HCT116 (cell line): ENCODE data around the gene PCK2. TPM values are rescaled to one million over a fixed set of nuclear protein-coding genes. Genes with fewer than 3 reads are reported as not detected.

Source experiments
- ATAC-seq: fragments of 200-7000 bp; cut with Tn5 transposase; 2 replicates; pipeline ENCODE4 v1.9.1; 2020; ENCODE audit warnings: mild to moderate bottlenecking, moderate library complexity
- BruUV-seq: library from RNA; stranded (reverse); fragments of 400-500 nt; replicated peaks from 2 replicates; lab custom pipeline; 2021; lab: Mats Ljungman, UMichigan
- CTCF ChIA-PET: fragments of 300-600 bp; sonication (Branson Sonifier 250); formaldehyde crosslinking; loops from one replicate; lab custom pipeline; 2021; ENCODE audit warnings: antibody characterized with exemption; lab: Charles Lee
- POLR2A ChIA-PET: fragments of 300-600, 350-600 bp; sonication (Branson Sonifier 250); formaldehyde crosslinking; loops from one replicate; lab custom pipeline; 2021; ENCODE audit warnings: antibody characterized with exemption; lab: Charles Lee
- RAD21 ChIA-PET, 2 experiments: fragments of 300-600 bp; sonication (Branson Sonifier 250); formaldehyde crosslinking; loops; one replicate each; lab custom pipeline; 2023; ENCODE audit warnings: low total read pairs in 2 of 2; ENCODE audit not compliant: uncharacterized antibody in 2 of 2, unreplicated experiment in 2 of 2, low non-redundant PET in 1 of 2; lab: Charles Lee
- DNase-seq: peaks from one replicate; pipeline ENCODE4 v3.0.0-alpha.2; 2010; ENCODE audit warnings: low read depth, low spot score
- H2AFZ ChIP-seq: fragments of 200-600 bp; shearing (Covaris generic), sonication (generic); 2 replicates; pipeline ENCODE4 v1.6.1; 2017; ENCODE audit warnings: low read depth, mixed run types, mixed read lengths, antibody characterized with exemption, low read length; ENCODE audit not compliant: poor library complexity, severe bottlenecking
- H3K27ac ChIP-seq: 2 replicates; pipeline ENCODE4 v1.5.1; 2012; ENCODE audit warnings: low read depth, low read length
- H3K27me3 ChIP-seq: fragments of 200-600 bp; sonication (generic); 2 replicates; pipeline ENCODE4 v1.6.1; 2016; ENCODE audit warnings: mixed run types, low read length, mixed read lengths; ENCODE audit not compliant: insufficient read depth
- H3K36me3 ChIP-seq, 2 experiments: fragments of 200-500 bp in 1 of 2; fragments of 200-600 bp in 1 of 2; sonication (Bioruptor generic) in 1 of 2; sonication (generic) in 1 of 2; 2 replicates each; pipeline versions ENCODE4 v1.5.1 to v1.6.1; 2014 to 2016; ENCODE audit warnings: low read length in 2 of 2, inconsistent platforms in 1 of 2, mixed read lengths in 1 of 2, mixed run types in 1 of 2; ENCODE audit not compliant: insufficient read depth in 2 of 2, control insufficient read depth in 1 of 2
- H3K4me1 ChIP-seq, 2 experiments: fragments of 200-600 bp in 1 of 2; sonication (generic) in 1 of 2; 2 replicates each; pipeline versions ENCODE4 v1.5.1 to v1.6.1; 2012 to 2017; ENCODE audit warnings: low read length in 2 of 2, inconsistent platforms in 1 of 2, mild to moderate bottlenecking in 1 of 2, mixed read lengths in 1 of 2, mixed run types in 1 of 2, moderate library complexity in 1 of 2; ENCODE audit not compliant: insufficient read depth in 2 of 2, control insufficient read depth in 1 of 2
- H3K4me2 ChIP-seq: fragments of 200-600 bp; sonication (generic); 2 replicates; pipeline ENCODE4 v1.6.1; 2017; ENCODE audit warnings: mixed run types, low read length, mixed read lengths
- H3K4me3 ChIP-seq, 2 experiments: fragments of 200-600 bp in 1 of 2; sonication (generic) in 1 of 2; replicated peaks in 1 of 2; 2 replicates each; pipeline ENCODE4 v1.5.1; 2011 to 2016; ENCODE audit warnings: low read length in 2 of 2, control low read depth in 1 of 2, low read depth in 1 of 2, mild to moderate bottlenecking in 1 of 2, mixed read lengths in 1 of 2, mixed run types in 1 of 2
- H3K79me2 ChIP-seq: fragments of 200-600 bp; sonication (generic); 2 replicates; pipeline ENCODE4 v1.6.1; 2017; ENCODE audit warnings: mild to moderate bottlenecking, mixed run types, low read length, moderate library complexity, mixed read lengths; ENCODE audit not compliant: insufficient read depth
- H3K9ac ChIP-seq: fragments of 200-600 bp; sonication (generic); 2 replicates; pipeline ENCODE4 v1.6.1; 2016; ENCODE audit warnings: low read length, mixed read lengths
- H3K9me2 ChIP-seq: fragments of 200-600 bp; sonication (generic), shearing (Covaris generic); 2 replicates; pipeline ENCODE4 v1.6.1; 2017; ENCODE audit warnings: mixed run types, mild to moderate bottlenecking, moderate library complexity; ENCODE audit not compliant: insufficient read depth
- H3K9me3 ChIP-seq, 2 experiments: fragments of 200-500 bp in 1 of 2; fragments of 200-600 bp in 1 of 2; sonication (Bioruptor generic) in 1 of 2; sonication (generic) in 1 of 2; 2 replicates each; pipeline ENCODE4 v1.6.1; 2014 to 2017; ENCODE audit warnings: low read length in 2 of 2, mixed read lengths in 2 of 2, inconsistent platforms in 1 of 2, low read depth in 1 of 2, mild to moderate bottlenecking in 1 of 2, mixed run types in 1 of 2, moderate library complexity in 1 of 2; ENCODE audit not compliant: control insufficient read depth in 1 of 2, insufficient read depth in 1 of 2
- H4K20me1 ChIP-seq: fragments of 200-600 bp; sonication (generic), shearing (Covaris generic); 2 replicates; pipeline ENCODE4 v1.6.1; 2017; ENCODE audit warnings: mixed run types, mild to moderate bottlenecking, moderate library complexity; ENCODE audit not compliant: insufficient read depth
- RAD21 ChIP-seq: IDR thresholded peaks from 2 replicates; pipeline ENCODE4 v1.6.1; 2012; ENCODE audit warnings: low read depth, mild to moderate bottlenecking
- SP1 ChIP-seq: IDR thresholded peaks from 2 replicates; pipeline ENCODE4 v1.6.1; 2012; ENCODE audit warnings: low read depth
- SRF ChIP-seq: IDR thresholded peaks from 2 replicates; pipeline ENCODE4 v1.6.1; 2012; ENCODE audit warnings: low read depth
- YY1 ChIP-seq: IDR thresholded peaks from 2 replicates; pipeline ENCODE4 v1.6.1; 2011; ENCODE audit warnings: low read length, low read depth, moderate library complexity, mild to moderate bottlenecking; ENCODE audit not compliant: insufficient replicate concordance; ENCODE audit errors: extremely low read depth
- ZFX ChIP-seq: fragments of 450-650 bp; IDR thresholded peaks from 2 replicates; pipeline ENCODE4 v1.6.1; 2017
- intact Hi-C: fragments of 100-400 bp; cut with micrococcal nuclease; formaldehyde crosslinking; loops from 2 replicates; pipeline ENCODE4 v1.10.0; 2022
- total RNA-seq: library from RNA; stranded (reverse); gene quantifications from one replicate; pipeline ENCODE4 v1.2.1, GENCODE V29; 2021; ENCODE audit not compliant: unreplicated experiment
- TF ChIP-seq, protein P1 (sequence below): IDR thresholded peaks from 2 replicates; pipeline ENCODE4 v1.6.1; 2011; ENCODE audit warnings: mild to moderate bottlenecking, low read length, moderate library complexity; ENCODE audit not compliant: insufficient replicate concordance; ENCODE audit errors: extremely low read depth
- TF ChIP-seq, protein P2 (sequence below), 3 experiments: fragments of 200-600 bp in 1 of 3; sonication (generic) in 1 of 3; IDR thresholded peaks in 2 of 3; conservative IDR thresholded peaks in 1 of 3; 2 replicates each; pipeline ENCODE4 v1.5.1; 2012 to 2017; ENCODE audit warnings: low read depth in 2 of 3, low read length in 2 of 3, antibody characterized with exemption in 1 of 3, borderline replicate concordance in 1 of 3, control low read depth in 1 of 3, mild to moderate bottlenecking in 1 of 3, mixed read lengths in 1 of 3, mixed run types in 1 of 3, moderate library complexity in 1 of 3; ENCODE audit not compliant: insufficient read depth in 1 of 3
- TF ChIP-seq, protein P3 (sequence below): IDR thresholded peaks from 2 replicates; pipeline ENCODE4 v1.6.1; 2012

Gene PCK2
- total RNA-seq, 1 experiment from 2014 or later = 94.1 TPM

DNA sequence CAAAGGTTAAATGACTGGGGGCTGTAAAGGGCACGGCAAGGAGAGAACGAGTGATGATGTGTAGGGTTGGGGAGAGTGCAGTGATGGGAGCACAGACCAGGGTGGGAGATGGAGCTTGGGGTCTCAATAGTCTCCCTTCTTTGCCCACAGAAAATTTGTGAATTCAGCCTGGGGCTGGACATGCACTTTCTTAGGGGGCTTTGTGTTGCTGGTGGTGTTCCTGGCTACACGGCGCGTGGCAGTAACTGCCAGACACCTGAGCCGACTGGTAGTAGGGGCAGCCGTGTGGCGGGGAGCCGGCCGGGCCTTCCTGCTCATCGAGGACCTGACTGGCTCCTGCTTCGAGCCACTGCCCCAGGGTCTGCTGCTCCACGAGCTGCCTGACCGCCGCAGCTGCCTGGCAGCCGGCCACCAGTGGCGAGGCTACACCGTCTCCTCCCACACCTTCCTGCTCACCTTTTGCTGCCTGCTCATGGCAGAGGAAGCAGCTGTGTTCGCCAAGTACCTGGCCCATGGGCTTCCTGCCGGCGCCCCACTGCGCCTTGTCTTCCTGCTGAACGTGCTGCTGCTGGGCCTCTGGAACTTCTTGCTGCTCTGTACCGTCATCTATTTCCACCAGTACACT, 38.1 kb downstream of the PCK2 start (continued):
- TF ChIP-seq, protein P1, sequence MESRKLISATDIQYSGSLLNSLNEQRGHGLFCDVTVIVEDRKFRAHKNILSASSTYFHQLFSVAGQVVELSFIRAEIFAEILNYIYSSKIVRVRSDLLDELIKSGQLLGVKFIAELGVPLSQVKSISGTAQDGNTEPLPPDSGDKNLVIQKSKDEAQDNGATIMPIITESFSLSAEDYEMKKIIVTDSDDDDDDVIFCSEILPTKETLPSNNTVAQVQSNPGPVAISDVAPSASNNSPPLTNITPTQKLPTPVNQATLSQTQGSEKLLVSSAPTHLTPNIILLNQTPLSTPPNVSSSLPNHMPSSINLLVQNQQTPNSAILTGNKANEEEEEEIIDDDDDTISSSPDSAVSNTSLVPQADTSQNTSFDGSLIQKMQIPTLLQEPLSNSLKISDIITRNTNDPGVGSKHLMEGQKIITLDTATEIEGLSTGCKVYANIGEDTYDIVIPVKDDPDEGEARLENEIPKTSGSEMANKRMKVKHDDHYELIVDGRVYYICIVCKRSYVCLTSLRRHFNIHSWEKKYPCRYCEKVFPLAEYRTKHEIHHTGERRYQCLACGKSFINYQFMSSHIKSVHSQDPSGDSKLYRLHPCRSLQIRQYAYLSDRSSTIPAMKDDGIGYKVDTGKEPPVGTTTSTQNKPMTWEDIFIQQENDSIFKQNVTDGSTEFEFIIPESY = no peak
- no peak for TF ChIP-seq YY1

- intact Hi-C loops = no loop called here
- ChIA-PET POLR2A (interaction anchor here (3.5 kb wide), 1 partner anchor 19 kb away, joined by 32 read pairs; the partner anchor contains the start of genes DCAF11 and NRL), CTCF (interaction anchor here (1.3 kb wide), 1 partner anchor 18 kb away, joined by 3 read pairs; the partner anchor contains the start of genes DCAF11 and NRL), RAD21 (no interaction called here)
- H3K27ac ChIP-seq = no peak overlapping the region
- H3K4me3 ChIP-seq = no peak overlapping the region
- H3K9me3 ChIP-seq = no peaks in the 10 kb centered on the region
- no peaks in the 10 kb centered on the region for H3K9me2 ChIP-seq
- peaks cover 9% of the 10 kb centered on the region; the same call in 1 of the 2 replicates for H3K79me2 ChIP-seq
- no peaks in the 10 kb centered on the region for H4K20me1 ChIP-seq
- H3K9ac ChIP-seq = no peak overlapping the region
- no TSS peak for BruUV-seq
- H3K4me2 ChIP-seq = no peak overlapping the region
- H2AFZ ChIP-seq = no peak overlapping the region
- H3K4me1 ChIP-seq = peaks cover 11 to 23% of the 10 kb centered on the region in 2 experiments; a peak in 3 of 4 replicates
- peaks cover 3 to 5% of the 10 kb centered on the region in 2 experiments; a peak in 2 of 4 replicates for H3K36me3 ChIP-seq
- no peaks in the 10 kb centered on the region for H3K27me3 ChIP-seq
- TF ChIP-seq RAD21 = no peak
- TF ChIP-seq, protein P2, sequence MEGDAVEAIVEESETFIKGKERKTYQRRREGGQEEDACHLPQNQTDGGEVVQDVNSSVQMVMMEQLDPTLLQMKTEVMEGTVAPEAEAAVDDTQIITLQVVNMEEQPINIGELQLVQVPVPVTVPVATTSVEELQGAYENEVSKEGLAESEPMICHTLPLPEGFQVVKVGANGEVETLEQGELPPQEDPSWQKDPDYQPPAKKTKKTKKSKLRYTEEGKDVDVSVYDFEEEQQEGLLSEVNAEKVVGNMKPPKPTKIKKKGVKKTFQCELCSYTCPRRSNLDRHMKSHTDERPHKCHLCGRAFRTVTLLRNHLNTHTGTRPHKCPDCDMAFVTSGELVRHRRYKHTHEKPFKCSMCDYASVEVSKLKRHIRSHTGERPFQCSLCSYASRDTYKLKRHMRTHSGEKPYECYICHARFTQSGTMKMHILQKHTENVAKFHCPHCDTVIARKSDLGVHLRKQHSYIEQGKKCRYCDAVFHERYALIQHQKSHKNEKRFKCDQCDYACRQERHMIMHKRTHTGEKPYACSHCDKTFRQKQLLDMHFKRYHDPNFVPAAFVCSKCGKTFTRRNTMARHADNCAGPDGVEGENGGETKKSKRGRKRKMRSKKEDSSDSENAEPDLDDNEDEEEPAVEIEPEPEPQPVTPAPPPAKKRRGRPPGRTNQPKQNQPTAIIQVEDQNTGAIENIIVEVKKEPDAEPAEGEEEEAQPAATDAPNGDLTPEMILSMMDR (IDR thresholded peaks at IDR 0.05 in 2 of 3, conservative IDR thresholded peaks at IDR 0.05 in 1 of 3; ENCODE audit: borderline replicate concordance in 1 of 3, insufficient read depth in 1 of 3, low read depth in 2 of 3, low read length in 2 of 3) = no peak
- TF ChIP-seq SRF = no peak
- TF ChIP-seq, protein P3, sequence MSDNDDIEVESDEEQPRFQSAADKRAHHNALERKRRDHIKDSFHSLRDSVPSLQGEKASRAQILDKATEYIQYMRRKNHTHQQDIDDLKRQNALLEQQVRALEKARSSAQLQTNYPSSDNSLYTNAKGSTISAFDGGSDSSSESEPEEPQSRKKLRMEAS = no peak
- TF ChIP-seq ZFX = no peak
- no peak for TF ChIP-seq SP1
- no peak for DNase-seq
- no peak for ATAC-seq
Observed at GRCh38 chr14:24132976-24133375, 38.9 kb downstream of the PCK2 start.
